Mucosa of descending colon (tissue), 3 donors: ENCODE data around the gene VRK3. TPM values are rescaled to one million over a fixed set of nuclear protein-coding genes. Genes with fewer than 3 reads are reported as not detected.
"Not testable (repeated sequence)": the region's sequence is repeated elsewhere in the genome, so short reads cannot be mapped to it uniquely, and the experiment has no call there.

Source experiments
- ATAC-seq: fragments of 200-7000 bp; cut with Tn5 transposase; one replicate; pipeline ENCODE4 v1.9.1; 2020; ENCODE audit warnings: mild to moderate bottlenecking, moderate library complexity
- DNase-seq, 3 donors: peaks; one replicate each; pipeline ENCODE4 v3.0.0-alpha.2; 2020
- H3K36me3 ChIP-seq: fragments of 200-600 bp; one replicate; pipeline ENCODE4 v1.8.0; 2021; ENCODE audit warnings: low read depth, mild to moderate bottlenecking
- H3K4me1 ChIP-seq: fragments of 200-600 bp; one replicate; pipeline ENCODE4 v1.8.0; 2021; ENCODE audit warnings: low read depth, mild to moderate bottlenecking
- H3K4me3 ChIP-seq: fragments of 200-600 bp; one replicate; pipeline ENCODE4 v1.8.0; 2021; ENCODE audit warnings: mild to moderate bottlenecking
- H3K9me3 ChIP-seq: fragments of 200-600 bp; one replicate; pipeline ENCODE4 v1.8.0; 2021; ENCODE audit warnings: mild to moderate bottlenecking
- CTCF ChIP-seq: fragments of 200-600 bp; IDR thresholded peaks from one replicate; pipeline ENCODE4 v1.8.0; 2022; ENCODE audit warnings: antibody characterized with exemption, mild to moderate bottlenecking
- intact Hi-C, 2 donors: fragments of 100-400 bp; cut with DNase I in 1 of 2; cut with micrococcal nuclease in 1 of 2; formaldehyde crosslinking; loops; one replicate each; pipeline versions ENCODE4 v1.11.0 to v1.11.1; 2022; cut with DNase I, micrococcal nuclease
- long read RNA-seq, 2 donors: library from polyadenylated mRNA; unstranded; transcript quantifications; one replicate each; pipeline ENCODE4 v2.0.0, GENCODE V29; 2019 to 2021
- total RNA-seq, 3 donors: library from RNA; stranded (reverse); fragmentation: NEBNext Ultra II Directional in 2 of 3; extraction: Animal tissue kit (Norgen Biotek cat#: 25700) in 2 of 3; gene quantifications; one replicate each; pipeline versions ENCODE4 v1.2.1 to v1.2.4, GENCODE V29; 2021 to 2023
- donor health status: DM: no; HTN: no; CAD: no; lungs with moderate emphysema.
- donor health status: DM: no; HTN: no; CAD: no.
- donor health status: DM: no; HTN: yes; CAD: no.

The VRK3 gene
- total RNA-seq = 10 to 100 TPM; 53.8 to 72.9 (median 62.7) TPM
- long read RNA-seq, donor 1, transcript VRK3-217 (15 exons, 2,126 nt) = major isoform, 11 of 33 reads
- long read RNA-seq, donor 1, partial matches to known transcripts = 12 of 33 reads
- long read RNA-seq, donor 1, other reads (novel, unspliced or antisense) = 5 of 33 reads
- long read RNA-seq, donor 2, transcript VRK3-217 (15 exons, 2,126 nt) = major isoform, 34 of 69 reads
- long read RNA-seq, donor 2, partial matches to known transcripts = 14 of 69 reads
- long read RNA-seq, donor 2, other reads (novel, unspliced or antisense) = 14 of 69 reads

GRCh38 chr19:50025022-50025793, at the start of gene VRK3:
Gene VRK3 (minus strand): TSS chr19:50025372. CDS start chr19:50016162, 9,210 bp downstream.
- H3K36me3 ChIP-seq = peaks cover 6% of the 10 kb centered on the region
- peaks cover 23% of the 10 kb centered on the region for H3K4me1 ChIP-seq
- peak within 1 kb of the TSS; percentile 89 for H3K4me3 ChIP-seq
- DNase-seq (peak; percentile 98 to 99 (median 99)), ATAC-seq (peak; percentile 93)
- intact Hi-C loops = no loop called here
- no peak for TF ChIP-seq CTCF
- no peaks in the 10 kb centered on the region for H3K9me3 ChIP-seq

- ATAC-seq, H3K4me3 ChIP-seq, DNase-seq, H3K4me1 ChIP-seq, H3K36me3 ChIP-seq, intact Hi-C loops, H3K9me3 ChIP-seq: not testable (repeated sequence)
Measured at GRCh38 chr19:50068382-50068781, 43.2 kb upstream of the VRK3 start.

- Histone ChIP-seq H3K4me1 (no peaks in the 10 kb centered on the region), H3K36me3 (no peaks in the 10 kb centered on the region), H3K9me3 (no peaks in the 10 kb centered on the region), H3K4me3 (no peak overlapping the region)
- ATAC-seq (no peak), DNase-seq (no peak)
- intact Hi-C loops = no loop called here
- no peak for TF ChIP-seq CTCF
Measured at GRCh38 chr19:50067575-50067974, 42.4 kb upstream of the VRK3 start.

- Histone ChIP-seq H3K9me3 (no peaks in the 10 kb centered on the region), H3K4me1 (no peaks in the 10 kb centered on the region), H3K4me3 (no peak overlapping the region), H3K36me3 (no peaks in the 10 kb centered on the region)
- intact Hi-C loops = no loop called here
- no peak for TF ChIP-seq CTCF
- no peak for ATAC-seq
- no peak for DNase-seq
Measured at GRCh38 chr19:50065938-50066337, 40.8 kb upstream of the VRK3 start.

- ATAC-seq (peak; percentile 32), DNase-seq (no peak)
- H3K4me1 ChIP-seq = no peaks in the 10 kb centered on the region
- peaks cover 21% of the 10 kb centered on the region for H3K9me3 ChIP-seq
- no peak overlapping the region for H3K4me3 ChIP-seq
- no peak for TF ChIP-seq CTCF
- H3K36me3 ChIP-seq = no peaks in the 10 kb centered on the region
- intact Hi-C loops = no loop called here
Measured at GRCh38 chr19:50061650-50062049, 36.5 kb upstream of the VRK3 start.

- H3K9me3 ChIP-seq = peaks cover 21% of the 10 kb centered on the region
- H3K36me3 ChIP-seq = no peaks in the 10 kb centered on the region
- no peak for TF ChIP-seq CTCF
- no peak for DNase-seq
- no peak overlapping the region for H3K4me3 ChIP-seq
- no peak for ATAC-seq
- intact Hi-C loops = no loop called here
- H3K4me1 ChIP-seq = no peaks in the 10 kb centered on the region
Measured at GRCh38 chr19:50060107-50060506, 34.9 kb upstream of the VRK3 start.
